Stimulated activated CD8-positive, alpha-beta memory T cell treated with anti-CD3 and anti-CD28 coated beads, Interleukin-7, amount 100 ng/mL, for 4 hours (primary cell): ENCODE data around the gene ANKRD53.
A peak's percentile ranks its signal among the peaks of the same experiment; 100 is the strongest.

ENCODE experiments used
- DNase-seq, 2 donors: peaks; one replicate each; pipeline ENCODE4 v3.0.0-alpha.2; 2020; ENCODE audit warnings: low read depth in 2 of 2

Gene ANKRD53

DNA sequence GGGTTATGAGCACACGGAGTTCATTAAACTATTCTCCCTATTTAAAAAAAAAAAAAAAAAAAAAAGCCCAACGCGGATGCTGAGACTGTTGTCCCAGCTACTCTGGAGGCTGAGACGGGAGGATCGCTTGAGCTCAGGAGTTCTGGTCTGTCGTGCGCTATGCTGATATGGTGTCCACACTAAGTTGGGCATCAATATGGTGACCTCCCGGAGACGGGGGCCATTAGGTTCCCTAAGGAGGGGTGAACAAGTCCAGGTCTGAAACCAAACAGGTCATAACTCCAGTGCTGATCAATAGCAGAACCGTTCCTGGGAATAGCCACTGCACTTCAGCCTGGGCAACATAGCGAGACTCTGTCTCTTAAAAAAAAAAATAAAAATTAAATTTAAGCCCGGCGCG, 12.9 kb upstream of the ANKRD53 start:
- DNase-seq: no peak

- DNase-seq: no peak
Measured at GRCh38 chr2:70966681-70967080, 11.7 kb upstream of the ANKRD53 start.

DNA sequence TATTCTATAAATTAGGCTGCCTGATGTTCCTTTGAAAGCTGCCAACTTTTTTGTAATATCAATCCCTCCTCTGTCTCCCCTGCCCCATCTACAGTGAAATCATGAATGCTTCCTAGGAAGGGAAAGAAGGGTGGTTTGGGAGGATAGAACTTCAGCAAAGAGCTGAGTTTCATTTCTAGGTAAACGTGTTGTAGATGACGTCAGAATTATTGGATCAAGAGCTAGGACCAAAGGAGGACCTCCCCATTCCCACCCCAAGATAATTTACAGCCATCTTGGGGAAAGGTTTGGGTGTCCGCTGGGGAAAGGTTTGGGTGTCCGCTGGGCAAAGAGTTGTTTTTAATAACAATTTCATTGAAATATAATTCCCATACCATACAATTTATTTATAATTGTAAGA, 11.2 kb upstream of the ANKRD53 start:
- DNase-seq: no peak

GRCh38 chr2:70974592-70974991, 3.8 kb upstream of the ANKRD53 start:
- DNase-seq: no peak

GRCh38 chr2:70975237-70975636, 3.2 kb upstream of the ANKRD53 start:
- DNase-seq: no peak

- no peak for DNase-seq
Measured at GRCh38 chr2:70977605-70978205, 725 bp upstream of the ANKRD53 start.

GRCh38 chr2:70979180-70979488, 704 bp downstream of the ANKRD53 start:
- no peak for DNase-seq

GRCh38 chr2:70979626-70980025, 1.2 kb downstream of the ANKRD53 start:
- DNase-seq: no peak

GRCh38 chr2:70981421-70981820, 3.0 kb downstream of the ANKRD53 start:
- DNase-seq: no peak

DNA sequence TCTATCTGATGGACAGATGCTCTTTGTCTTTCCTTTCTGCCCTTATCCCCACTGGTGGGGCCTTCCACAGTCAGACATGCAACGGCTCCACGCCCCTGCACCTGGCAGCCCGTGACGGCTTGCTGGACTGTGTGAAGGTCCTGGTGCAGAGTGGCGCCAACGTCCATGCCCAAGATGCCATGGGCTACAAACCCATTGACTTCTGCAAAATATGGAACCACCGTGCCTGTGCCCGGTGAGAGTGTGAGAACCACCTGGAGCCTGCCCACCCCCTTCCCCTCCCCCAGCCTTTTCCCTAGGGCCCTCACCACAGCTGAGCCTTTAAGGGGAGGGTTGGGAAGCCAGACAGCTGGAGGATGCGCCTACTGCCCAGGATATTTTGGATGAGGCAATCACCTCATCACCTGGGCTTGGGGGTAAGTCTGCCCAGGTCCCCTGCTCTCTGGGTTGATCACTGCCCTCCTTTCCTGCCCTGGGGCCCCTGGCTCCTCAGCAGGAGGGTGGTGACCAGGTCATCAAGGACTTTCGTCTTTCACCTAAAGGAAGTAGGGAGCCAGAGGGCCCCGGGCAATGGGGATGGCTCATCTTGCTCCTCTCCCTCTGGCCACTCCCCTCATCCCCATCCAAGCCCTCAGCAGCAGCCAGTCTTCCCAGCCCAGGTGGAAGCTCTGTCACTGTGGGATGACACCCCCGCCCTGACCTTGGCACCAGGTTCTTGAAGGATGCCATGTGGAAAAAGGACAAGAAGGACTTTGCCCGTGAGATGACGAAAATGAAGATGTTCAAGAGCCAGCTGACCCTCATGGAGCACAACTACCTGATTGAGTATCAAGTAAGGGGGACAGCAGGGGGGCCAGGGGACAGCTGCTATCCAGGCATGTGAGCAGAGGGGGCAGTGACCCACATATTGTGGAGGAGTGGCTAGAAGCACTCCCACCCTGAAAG, 3.7 kb downstream of the ANKRD53 start:
- no peak for DNase-seq

- DNase-seq: no peak
Measured at GRCh38 chr2:70982971-70983370, 4.5 kb downstream of the ANKRD53 start.

DNA sequence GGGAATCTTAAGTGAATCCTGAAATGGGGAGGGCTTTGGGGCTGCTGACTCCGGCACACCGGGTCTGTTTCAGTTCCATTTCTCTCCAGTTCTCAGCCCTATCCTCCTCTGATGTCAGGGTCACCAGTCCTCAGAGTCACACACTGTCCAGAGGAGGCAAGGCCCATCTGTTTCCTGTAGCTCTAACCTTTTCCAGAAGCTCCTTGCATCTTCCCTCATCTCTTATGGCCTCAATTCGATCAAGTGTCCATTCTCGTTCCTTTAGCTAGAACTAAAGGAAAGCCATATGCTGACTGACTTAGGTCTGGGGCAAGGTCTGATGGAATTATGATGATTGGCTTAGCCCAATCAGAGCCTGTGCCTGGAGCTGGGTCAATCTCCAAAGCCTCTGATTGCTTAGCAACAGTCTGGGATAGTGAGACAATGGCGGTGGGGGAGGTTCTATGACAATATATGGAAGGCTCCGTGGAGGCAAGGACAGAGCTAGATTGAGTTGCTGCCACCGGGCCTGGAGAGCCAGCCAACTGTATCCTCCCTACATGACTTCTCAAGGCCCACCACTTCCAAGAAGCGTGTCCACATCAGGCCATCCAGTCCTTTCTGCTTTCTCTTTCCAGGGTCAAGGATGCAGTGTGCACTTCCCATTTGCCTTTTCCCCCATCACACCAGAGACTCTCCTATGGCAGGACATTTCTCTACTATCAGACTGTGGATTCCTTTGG, 5.2 kb downstream of the ANKRD53 start:
- DNase-seq: no peak

- DNase-seq: no peak
Measured at GRCh38 chr2:70984228-70984575, 5.8 kb downstream of the ANKRD53 start.

DNA sequence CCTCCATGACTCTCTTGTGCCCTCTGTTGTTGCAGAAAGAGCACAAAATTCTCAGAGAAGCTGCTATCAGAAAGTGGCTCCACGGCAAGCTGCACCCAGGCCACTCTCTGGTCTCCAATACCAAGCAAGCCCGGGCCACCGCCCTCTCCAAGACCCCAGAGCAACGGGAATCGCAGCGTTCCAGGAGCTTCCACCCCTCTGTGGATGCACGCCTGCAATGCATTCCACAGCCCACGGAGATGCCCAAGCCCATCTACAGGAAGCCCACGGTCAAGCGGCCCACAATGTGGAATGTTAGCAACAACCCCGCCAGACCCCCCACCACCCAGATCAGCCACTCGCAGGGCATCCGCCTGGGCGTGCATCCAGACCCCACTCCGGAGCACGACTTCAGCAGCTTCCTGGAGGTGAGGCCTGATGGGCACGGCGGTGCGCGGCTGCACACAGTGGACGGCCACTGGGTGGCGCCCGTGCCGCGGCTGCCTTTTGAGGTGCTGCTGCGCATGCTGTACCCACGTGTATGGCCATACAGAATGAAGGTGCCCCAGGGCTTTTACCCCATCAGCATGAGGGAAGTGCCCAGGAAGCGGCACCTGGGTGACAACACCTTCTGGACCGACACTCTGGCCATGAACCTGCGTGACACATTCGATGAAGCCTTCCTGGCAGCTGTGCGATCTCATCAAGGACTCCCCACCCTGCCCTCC, 6.3 kb downstream of the ANKRD53 start:
- DNase-seq: peak; percentile 62 to 75

DNA sequence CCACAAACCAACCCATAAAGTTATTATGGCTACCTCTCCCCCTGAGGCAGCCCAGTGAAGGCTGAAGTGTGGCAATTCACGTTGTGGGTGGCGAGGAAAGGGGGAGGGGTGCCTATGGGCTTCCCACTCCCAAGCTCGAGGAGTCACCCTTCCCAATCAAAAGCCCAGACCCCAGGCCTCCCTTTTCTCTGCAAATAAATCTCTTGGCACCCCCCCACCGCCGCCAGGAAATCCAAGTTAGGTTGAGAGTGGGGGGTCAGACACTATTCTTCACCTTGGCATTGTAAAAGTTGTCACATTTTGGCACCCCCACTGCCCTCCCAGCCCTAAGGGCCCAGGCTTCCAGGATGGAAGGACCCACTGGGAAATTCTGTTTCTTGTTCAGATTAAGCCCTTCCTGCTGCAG, 6.9 kb downstream of the ANKRD53 start:
- no peak for DNase-seq

DNA sequence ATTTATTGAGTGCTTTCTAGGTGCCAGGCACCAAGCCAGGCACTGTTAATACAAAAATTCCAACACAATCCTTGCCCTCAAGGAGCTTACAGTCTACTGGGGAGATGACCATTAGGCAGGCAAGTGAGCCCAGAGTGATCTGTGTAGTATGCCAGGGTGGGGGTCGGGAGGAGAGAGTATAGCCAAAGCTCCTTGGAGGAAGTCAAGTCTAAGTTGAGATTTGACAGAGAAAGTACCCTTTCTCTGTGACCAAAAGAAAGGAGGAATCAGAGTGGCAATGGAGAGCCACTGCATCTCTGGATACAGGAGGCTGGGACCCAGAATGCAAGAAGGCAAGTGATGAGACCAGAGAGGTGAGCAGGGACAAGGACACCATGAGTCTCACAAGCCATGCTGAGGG, 7.5 kb downstream of the ANKRD53 start:
- DNase-seq: no peak

DNA sequence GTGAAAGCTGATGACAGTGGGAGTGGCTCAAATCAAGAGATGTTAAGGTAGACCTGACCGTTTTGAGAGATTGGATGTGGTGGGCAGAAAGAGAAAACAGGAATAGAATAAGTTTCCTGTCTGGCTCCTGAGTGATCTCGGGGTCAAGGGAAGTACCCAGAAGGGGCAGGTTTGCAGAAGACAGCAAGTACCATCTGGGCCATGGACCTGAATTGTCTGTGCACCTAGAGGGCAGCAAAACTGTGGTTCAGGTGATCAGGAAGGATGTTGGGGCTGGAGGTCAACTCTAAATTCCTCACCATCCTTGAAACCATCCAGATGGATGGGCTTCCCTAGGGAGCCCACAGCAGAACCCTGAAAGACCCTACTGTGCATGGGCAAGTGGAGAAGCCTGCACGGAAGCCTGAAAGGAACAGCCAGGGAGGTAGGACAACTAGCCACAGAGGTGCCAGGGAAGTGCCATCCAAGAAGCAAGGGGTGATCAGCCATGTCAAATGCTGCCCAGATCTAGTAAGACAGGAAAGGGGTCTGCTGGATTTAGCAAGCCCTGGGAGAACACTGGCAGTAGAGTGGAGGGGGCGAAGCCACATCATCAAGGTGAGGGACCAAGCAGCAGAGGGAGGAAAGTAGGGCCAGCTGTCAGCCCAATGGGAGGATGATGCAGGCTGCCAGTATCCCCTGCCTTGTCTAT, 8.2 kb downstream of the ANKRD53 start:
- DNase-seq: no peak

- DNase-seq: no peak
Measured at GRCh38 chr2:70987386-70987785, 9.0 kb downstream of the ANKRD53 start.

GRCh38 chr2:70988151-70988550, 9.7 kb downstream of the ANKRD53 start:
- DNase-seq: no peak

DNA sequence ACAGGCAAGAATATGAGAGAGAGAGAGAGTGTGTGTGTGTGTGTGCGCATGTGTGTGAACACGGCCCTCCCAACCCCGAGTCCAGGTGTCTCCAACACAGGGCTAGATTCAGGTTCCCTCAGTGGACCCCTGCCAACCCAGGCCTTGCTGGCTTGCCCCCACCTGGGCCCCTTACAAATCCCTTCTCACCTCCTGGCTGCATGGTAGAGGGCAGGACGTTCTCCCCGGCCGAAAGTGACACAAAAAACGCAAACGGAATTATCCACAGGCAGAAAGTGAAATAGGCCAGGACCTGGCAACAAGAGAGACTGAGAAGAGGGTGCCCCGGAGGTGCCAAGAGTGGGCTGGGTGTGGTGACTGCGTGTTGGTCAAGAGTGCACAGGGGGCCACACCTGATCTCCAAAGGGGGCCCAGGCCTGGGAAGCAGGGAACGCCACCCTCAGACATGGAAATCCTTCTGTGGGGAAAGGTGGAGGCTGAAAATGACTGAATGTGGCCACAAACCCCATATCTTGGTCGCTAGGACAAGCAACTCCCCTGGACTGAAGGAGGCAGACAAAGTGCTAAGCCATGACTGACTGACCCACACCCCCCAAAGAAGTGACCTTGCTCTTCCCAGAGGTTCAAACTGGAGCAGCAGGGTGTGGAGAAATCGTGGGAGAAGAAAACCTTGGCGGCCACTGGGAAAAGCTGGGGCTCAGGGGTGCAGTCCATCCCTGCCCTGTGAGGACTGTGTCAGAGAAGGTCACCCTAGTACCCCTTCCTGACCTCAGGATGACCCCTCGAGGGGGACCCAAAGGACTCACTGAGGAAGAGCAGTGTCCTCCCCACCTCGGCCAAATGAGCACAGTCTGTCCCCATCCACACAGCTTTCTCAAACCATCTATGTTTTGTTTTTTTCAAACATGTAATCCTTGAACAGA, 10.6 kb downstream of the ANKRD53 start:
- DNase-seq: no peak

GRCh38 chr2:70990216-70990615, 11.8 kb downstream of the ANKRD53 start:
- no peak for DNase-seq
